Urothelium cell line (cell line): ENCODE results near the gene NFATC1.
"Not testable (repeated sequence)": the region's sequence is repeated elsewhere in the genome, so short reads cannot be mapped to it uniquely, and the experiment has no call there.

Experiments
- DNase-seq: peaks from one replicate; pipeline ENCODE4 v3.0.0; 2011; ENCODE audit warnings: low spot score, mixed read lengths
- FAIRE-seq: peaks from 2 replicates; lab custom pipeline; 2011; peaks lifted over from hg19 to GRCh38; lab: Jason Lieb, UNC

NFATC1 gene

DNA sequence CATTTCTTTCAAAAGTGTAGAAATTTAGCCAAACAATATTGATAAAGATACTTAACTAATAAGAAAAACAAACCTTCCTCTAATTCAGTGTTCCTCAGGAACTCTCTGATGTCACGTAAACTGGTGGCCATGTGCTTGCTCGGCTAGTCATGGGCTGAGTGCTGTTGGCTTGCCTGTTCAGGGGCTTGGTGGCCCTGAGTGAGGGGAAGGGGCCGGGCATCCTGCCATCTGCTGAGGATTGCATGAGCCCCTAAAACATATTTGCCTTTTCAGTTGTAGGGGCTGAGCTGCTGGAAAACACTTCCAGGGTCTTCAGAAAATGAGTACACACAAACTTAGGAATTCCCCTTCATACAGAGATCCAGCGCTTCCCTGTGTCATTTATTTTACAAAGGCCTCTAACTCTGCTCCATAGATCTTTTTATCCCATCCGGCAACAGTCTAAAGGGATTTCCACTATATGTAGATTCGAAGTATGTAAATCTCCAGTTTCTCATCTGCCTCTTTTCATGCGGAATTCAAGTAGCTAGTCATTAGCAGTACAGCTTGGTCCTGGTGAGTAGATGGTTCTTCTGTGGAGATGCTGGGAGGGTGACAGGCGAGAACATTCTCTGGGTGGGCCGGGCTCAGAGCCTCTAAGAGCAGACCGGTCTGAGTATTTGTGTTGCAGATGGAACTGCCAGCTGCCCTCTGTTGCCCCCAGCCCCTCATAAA is 20.1 kb upstream of the NFATC1 start:
- FAIRE-seq: no peak
- no peak for DNase-seq

DNA sequence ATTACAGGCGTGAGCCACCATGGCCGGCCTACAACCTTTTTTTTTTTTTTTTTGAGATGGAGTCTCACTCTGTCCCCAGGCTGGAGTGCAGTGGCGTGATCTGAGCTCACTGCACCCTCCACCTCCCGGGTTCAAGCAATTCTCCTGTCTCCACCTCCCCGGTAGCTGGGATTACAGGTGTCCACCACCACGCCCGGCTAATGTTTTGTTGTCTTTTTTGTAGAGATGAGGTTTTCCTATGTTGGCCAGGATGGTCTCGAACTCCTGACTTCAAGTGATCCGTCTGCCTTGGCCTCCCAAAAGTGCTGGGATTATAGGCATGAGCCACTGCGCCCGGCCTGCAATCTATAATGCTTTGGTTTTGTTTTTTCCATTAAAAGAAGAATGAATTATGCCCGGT is 19.1 kb upstream of the NFATC1 start:
- not testable (repeated sequence) for FAIRE-seq, DNase-seq

DNA sequence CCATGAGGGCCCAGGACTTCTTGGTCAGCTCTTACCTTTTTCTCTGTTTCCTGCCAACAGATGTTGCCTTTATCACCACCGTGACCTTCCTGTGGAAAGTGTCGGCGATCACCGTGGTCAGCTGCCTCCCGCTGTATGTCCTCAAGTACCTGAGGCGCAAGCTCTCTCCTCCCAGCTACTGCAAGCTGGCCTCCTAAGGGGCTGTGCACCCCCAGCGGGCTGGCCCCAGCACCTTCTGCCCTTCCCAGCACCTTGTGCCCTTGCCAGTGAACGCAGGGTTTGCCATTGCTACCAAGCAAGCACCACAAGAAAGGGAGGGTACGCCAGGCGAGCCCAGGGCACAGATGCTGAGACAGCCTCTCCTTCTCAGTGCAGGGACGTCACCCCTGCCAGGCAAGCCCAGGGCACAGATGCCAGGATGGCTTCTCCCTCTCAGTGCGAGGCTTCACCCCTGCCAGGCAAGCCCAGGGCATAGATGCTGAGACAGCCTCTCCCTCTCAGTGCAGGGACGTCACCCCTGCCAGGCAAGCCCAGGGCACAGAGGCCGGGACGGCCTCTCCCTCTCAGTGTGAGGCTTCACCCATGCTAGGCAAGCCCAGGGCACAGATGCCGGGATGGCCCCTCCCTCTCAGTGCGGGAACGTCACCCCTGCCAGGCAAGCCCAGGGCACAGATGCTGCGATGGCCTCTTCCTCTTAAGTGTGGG is 18.4 kb upstream of the NFATC1 start:
- DNase-seq: no peak
- peak; percentile 20 for FAIRE-seq

DNA sequence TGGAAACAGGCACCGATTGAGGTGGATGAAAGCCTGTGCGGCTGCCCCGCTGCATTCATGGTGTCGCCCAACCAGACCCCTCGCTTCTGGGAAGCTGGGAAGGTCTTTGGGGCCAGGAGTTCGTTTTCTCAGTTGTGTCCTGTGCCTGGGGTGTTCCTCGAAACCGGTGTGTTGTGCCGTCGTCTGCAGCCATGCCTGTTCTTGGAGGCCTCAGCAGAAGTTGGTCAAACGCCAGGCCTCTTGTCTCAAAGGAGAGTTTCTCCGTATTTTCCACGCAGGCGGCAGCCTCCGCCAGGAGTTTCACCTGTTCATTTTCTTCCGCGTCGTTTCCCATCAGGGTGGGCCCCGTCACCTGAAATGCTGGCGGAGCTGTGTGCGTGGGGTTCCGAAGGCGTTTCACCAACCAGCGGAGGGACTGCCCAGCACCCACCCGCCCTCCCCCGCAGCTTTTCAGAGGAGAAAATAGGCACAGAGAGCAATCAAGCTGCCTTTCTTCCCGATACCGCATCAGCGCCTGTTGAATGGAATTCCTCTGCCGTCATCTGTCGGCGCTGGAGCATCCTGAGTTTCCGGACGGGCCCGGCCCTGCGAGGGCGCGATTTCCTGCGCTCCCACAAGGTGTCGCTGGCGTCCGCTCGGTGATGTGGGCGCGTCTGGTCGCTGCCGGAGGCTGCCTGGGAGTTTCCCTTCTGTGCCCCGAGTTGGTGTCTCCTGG is 17.0 kb upstream of the NFATC1 start:
- DNase-seq (peak; percentile 73), FAIRE-seq (no peak)

DNA sequence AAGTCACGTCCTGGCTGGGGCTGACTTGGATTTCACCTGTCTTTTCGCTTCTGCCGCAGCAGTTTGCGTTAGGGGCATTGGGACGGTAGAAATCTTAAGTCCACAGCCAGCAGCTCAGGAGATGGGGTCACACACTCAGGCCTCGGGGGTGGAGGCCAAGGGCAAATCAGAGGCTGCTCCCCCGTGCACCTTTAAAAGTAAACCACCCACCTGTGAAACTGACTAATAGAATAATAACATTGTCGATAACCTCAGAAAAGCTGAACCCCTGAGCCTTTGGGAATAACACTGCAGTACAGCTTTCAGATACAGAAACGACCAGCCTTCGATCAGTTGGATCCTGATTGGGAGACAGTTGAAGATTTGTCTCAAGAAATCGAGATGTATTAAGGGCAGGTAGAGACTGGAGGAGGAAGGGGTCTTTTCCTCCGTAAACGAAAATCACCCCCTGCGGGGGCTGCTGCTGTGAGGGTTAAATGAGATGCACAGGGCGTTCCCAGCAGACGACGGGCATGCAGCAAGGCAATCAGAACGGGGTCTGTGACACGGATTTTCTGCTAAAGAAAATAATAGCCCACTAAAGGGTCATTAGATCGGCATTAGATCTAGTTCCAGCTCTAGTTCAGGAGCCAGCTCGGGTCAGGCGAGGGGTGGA is 16.4 kb upstream of the NFATC1 start:
- DNase-seq (no peak), FAIRE-seq (no peak)

DNA sequence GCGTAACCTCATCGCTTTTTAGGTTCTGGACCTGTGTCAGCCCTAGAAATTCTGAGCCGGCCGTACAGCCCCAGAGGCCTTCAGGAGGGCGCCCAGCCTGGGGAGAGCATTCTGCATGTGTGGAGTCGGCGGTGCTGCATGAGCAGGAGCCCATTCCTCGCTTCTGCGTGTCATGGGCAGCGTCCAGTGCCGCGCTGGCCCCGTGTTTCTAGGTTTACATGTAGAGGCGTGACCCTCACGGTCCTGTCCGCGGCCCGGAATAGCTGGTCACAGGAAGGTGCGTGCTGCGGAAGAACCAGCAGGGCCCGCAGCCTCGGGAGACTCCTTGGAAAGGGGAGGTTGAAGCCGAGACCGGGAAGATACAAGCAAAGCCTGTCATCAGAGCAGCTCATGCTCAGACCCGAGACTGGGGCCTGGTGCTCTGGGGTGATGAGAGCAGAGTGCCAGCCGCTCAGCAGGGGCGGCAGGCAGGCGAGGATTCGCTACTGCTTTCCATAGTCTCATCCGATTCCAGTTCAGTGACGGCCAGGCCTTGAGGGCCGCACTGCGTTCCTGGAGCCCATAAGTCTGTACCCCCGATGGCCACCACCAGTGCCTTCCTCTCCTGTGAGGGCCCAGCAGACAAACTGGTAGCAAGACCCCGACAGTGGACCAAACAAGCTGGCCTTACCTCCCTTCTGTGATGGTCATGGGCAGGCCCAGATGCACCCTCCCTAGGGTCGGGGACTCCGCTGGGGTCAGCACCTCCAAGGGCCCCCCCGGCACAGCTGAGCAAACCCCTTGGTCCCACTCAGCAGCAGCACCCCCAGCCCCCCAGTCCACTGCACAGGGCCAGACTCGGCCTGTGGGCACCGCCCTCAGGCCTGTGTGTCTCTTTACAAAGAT is 15.6 kb upstream of the NFATC1 start:
- FAIRE-seq (no peak), DNase-seq (no peak)

DNA sequence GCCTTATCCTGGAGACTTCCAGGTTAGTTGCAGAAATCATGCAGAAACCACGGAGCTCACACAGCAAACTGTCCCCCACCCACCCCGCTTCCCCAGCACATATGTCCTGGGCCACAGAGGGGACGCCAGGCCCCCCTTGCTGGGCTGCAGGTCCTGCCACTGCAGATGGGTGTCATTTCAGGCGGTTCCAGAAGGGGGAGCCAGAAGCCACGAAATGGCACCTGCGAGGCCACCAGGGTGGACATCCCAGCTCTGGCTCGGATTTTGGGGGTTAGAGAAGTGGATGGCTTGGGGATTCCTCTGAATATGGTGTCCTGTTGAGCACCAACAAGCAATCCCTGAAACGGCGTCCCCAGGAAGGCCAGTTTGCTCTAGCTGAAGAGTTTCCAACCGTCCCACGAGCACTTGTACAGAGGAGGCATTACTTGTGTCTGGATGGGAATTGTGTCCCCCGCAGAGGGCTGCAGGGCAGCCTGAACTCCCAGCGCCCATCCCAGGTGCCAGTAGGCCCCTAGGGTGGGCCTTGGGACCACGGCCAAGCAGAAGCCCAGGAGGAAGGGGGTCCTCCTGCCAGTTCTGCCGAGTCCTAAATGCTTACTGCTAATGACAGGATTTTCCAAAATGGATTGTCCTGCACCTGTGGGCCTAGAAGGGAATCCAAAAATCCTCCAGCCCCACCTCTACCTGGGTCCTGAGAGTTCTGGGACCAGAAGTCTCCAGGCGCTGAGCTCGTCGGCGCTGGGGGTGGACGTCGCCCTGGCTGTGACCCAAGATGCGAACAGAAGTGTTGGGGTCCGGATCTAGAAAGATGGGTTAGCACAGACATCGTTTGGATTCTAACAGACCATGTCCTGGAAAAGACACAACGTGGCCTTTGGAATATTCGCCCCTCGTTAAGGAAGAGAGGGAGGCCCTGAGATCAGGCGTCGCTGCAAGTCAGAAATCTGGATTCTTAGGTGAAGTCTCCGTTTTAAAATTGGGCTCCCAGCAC is 14.6 kb upstream of the NFATC1 start:
- FAIRE-seq: peak; percentile 52
- peak; percentile 84 for DNase-seq

DNA sequence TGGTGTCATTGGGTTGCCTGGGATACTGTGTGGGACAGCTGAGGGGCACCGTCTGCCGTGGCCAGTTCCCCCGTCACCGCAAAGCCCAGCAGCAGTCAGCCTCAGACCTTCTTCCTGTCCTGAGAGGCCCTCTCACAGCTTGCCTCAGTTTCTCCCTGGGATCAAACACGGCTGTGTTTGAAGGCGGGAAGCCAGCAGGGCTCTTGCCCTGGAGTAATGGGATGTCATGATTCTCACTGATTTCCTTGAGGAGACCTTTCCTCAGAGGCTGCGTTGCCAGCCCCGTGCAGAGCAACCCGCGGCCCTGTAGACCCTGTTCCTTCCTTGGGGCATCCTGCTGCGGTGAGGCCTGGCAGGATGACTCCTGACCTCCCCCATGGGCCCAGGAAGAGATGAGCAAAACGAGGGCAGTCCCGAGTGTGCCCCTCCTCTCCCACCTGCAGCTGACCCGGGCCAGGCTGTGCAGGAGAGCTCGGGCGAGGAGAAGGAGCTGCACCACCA is 13.9 kb upstream of the NFATC1 start:
- DNase-seq: no peak
- no peak for FAIRE-seq

DNA sequence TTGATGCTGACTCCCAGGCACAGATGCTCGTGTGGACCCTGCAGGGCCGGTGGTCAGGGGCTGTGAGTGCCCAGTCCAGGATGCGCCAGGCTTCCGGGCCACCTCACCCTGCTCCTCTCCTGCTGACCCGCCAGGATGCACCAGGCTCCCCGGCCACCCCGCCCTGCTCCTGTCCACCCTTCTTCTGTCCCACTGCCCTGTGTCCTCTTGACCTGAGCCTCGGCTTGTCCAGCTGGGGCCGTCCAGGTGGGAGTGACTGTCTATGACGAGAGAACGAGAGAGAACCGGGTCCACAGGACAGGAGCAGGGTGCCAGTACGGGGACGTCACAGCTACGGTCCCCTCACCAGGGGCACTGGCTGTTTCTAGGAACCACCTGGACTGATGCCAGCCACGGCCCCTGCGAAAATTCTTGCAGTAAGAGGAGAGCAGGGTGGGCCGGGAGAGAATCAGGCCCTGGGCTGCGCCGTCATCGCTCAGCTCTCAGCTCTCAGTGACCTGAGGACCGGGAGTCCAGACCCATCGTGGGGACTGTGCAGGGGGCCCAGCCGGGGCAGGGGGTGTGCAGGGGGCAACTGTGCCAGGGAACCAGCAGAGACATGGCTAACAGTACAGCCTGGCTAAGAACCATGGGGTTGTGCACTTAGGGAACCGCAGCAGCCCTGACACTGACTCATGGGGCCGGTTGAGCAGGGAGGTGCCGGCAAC is 12.9 kb upstream of the NFATC1 start:
- FAIRE-seq: no peak
- no peak for DNase-seq

DNA sequence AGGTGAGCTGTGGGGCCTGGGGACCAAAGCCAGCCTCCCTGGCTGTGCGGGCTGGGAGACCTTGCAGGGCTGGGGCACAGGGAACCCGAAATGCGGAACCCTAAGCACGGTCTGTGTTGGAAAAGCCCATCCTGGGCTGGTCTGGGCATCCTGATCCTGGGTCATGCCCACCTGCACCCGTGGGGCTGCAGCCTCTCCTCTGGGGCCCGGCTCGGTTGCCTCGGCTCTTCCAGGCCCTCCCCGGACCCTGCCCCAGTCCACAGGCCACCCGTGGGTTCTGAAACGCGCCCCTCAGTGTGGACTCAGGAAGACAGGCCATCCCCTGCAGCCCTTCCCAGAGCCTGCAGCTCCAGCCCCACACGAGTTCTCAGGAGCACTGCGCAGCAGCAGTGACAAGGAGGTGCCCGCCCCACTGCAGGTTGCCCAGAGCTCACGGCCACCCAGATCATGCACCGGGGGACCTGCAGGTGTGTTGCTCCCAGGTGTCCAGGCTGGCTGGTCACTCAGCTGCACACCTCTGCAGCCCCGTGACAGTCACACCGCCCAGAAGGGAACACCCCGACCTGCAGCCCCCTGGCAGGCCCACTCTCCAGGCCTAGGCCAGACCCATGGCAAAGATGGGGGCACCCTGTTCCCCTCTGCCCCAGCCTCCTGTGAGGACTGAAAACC is 12.2 kb upstream of the NFATC1 start:
- DNase-seq: no peak
- FAIRE-seq: no peak

DNA sequence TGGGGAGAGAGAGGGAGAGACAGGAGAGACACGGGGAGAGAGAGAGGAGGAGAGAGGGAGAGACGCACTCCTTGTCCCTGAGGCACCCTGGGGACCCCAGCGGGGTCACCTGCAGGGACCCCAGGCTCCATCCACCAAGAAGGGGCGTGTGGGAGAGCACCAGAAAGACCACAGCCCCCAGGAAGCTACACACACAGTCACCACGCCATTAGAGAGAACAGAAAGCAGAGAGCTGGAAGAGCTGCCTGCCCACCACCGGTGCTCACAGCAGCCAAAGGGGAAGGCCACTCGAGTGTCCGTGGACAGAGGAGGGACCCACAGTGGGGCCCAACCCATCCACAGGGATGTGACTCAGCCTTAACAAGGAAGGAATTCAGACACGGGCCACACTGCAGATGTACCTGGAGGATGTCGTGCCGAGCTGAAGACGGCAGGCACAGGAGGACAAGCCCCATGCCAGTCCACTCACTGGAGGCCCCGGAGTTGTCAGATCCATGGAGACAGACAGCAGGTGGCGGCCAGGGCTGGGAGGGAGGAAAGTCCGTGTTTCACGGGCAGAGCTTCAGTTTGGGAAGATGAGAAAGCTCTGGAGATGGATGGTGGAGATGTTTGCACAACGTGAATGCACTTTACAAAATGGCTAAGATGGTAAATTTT is 11.5 kb upstream of the NFATC1 start:
- FAIRE-seq (no peak), DNase-seq (no peak)

DNA sequence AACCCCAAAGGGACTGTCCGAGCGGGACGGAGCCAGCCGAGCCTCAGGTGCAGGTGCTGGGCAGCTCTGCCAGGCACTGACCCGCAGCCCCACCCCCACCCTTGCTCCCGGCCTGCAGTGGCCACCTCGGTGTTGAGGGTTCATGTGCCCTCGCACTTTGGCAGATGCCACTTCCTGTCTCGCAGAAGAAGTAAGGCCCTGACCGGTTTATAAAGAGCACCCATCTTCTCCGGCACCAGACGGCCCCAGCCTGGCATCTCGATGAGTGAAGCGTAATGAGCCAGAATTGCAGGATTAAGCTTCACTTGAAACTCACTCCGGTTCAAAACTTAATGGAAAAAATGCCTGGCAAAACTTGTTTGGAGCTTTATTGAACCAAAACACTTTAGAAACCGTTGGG is 10.9 kb upstream of the NFATC1 start:
- no peak for FAIRE-seq

DNA sequence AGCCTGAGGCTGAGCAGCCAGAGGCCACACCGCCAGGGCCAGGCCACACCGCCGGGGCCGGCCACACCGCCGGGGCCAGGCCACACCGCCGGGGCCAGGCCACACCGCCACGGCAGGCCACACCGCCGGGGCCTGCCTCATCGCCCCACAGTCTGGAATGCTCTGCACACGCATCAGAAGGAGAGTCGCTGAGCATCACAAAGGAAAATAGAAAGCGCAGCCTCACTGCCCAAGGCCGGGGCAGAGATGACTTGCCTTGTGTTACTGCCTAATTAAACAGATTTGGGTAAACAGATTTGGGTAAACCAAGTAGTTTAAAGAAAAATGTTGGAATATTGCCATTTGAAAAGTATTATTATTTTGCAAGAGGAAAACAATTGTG is 10.4 kb upstream of the NFATC1 start:
- no peak for FAIRE-seq

More for the DNA sequence above, 10.9 kb upstream of the NFATC1 start:
- no peak for DNase-seq

DNA sequence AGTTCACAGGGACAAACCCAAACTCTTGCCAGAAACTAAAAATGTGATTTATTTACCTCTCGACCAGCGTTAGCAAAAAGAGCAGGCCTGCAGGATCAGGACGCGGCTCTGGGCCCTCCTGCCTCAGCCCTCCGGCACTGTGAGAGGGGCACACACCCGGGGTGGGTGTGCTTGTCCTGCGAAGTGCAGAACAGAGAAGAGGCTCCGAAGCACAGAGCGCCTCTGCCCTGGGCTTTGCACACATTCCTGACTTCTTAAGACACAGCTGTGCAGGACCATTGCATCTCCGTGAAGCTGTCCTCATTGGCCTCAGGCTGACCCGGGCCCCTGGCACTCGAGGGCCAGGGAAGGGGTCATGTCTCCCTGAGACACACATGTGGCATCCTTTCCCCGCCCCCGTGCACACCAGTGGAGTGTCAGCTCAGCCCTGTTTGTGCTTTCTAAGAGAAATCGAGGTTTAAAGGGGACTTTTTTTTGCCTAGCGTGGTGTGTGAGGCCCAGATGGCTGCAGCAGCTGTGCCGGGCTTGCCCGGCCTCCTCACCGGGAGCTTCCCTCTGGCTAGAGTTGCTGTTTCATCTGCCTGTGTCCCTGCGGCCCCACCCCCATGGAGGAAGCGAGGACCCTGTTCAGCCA is 9.9 kb upstream of the NFATC1 start:
- FAIRE-seq: no peak
- DNase-seq: no peak

More for the DNA sequence above, 10.4 kb upstream of the NFATC1 start:
- DNase-seq: no peak

DNA sequence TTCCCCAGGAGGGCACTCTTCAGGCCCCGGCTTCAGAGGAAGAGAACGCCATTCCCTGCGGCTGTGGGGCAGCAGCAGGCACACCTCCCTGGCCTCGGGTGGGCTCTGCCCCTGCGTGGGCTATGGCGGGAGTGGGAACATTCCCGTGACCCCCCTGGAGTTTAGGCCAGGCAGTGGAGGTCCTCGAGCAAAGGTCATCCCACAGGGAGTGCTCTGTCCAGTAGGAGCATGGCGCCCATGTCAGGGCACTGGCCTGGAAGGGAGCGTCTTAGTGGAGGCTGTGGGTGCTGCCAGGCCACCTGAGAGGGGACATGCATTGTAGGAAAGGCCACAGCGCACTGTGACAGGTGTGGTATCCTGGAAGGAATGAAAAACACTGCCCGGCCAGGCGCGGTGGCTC is 9.2 kb upstream of the NFATC1 start:
- FAIRE-seq: no peak
- DNase-seq: no peak

DNA sequence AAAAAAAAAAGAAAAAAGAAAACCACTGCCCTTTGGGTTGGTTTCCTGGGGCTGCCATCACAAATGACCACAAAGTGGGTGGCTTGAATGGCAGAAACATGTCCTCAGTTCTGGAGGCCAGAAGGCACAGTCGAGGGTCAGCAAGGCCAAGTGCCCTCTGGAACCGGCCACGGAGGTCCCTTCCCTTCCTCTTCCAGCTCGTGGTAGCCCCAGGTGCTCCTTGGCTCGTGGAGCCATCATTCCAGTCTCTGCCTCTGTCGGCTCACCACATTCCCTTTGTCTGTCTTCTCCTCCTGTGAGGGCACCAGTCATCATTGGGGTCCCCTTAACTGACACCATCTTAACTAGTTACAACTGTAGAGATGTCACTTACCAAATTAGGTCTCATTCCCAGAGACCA is 8.5 kb upstream of the NFATC1 start:
- no peak for FAIRE-seq

DNA sequence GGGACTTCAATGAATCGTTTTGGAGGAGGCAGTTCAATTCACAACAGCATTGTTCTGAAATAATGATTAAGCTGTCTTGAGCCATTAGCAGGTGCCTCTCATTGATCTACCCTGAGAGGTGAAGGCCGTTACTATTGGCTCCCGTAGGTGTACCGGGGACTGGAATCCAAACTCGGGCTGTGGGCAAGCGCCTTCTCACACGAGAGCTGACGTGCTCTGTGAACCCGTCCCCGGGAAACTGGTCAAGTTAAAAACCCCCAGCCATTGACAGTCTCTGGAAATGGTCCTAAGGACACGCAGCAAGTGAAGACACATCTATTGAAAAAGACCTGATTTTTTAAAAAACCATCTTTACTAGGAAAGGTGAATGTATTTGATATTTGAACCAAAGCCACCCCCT is 8.1 kb upstream of the NFATC1 start:
- no peak for DNase-seq
- no peak for FAIRE-seq

More for the DNA sequence above, 8.5 kb upstream of the NFATC1 start:
- no peak for DNase-seq
